Right forelimb (tissue), 1 donor: ENCODE results near the gene HIPK3.
"Not testable (repeated sequence)": the region's sequence is repeated elsewhere in the genome, so short reads cannot be mapped to it uniquely, and the experiment has no call there.

Source experiments
- DNase-seq: peaks from one replicate; pipeline ENCODE4 v3.0.0-alpha.2; 2018

Gene HIPK3

DNA sequence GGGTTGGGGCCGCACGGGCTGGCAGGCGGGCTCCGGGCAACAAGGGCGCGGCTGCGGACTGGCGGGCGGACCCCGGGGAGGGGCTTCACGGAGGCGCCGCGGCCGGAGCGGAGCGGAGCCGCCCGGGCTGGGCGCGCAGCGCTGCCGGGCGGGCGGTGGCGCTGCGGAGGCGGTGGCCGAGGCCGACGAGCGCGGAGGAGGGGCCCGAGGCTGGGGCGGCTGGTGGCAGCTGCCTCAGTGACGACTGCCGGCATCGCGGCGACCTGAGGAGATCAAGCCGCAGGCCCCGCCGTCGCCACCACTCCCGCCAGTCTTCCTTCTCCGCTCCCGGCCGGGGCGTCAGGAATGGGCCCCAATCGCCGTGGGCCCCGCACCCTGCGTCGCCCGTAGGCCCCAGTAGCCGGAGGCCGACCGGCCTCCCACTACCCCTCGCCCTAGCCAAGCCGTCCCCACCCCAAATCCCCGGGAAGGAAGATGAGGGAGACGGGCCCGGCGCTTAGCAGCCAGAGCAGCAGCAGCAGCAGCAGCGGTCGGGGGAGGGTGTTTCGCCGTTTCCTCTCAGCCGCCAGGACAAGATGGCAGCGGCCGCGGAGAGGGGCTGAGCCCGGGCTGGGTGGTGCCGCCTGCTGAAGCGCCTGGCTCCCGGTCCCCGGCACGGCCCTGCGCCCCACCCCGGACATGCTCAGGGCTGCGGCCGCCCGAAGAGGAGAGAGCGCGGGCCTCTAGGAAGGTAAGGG lies at the start of gene HIPK3:
Gene HIPK3, plus strand, starts transcription at position 222 of the 737 bp plus-strand sequence.
- peak; percentile 93 for DNase-seq

DNA sequence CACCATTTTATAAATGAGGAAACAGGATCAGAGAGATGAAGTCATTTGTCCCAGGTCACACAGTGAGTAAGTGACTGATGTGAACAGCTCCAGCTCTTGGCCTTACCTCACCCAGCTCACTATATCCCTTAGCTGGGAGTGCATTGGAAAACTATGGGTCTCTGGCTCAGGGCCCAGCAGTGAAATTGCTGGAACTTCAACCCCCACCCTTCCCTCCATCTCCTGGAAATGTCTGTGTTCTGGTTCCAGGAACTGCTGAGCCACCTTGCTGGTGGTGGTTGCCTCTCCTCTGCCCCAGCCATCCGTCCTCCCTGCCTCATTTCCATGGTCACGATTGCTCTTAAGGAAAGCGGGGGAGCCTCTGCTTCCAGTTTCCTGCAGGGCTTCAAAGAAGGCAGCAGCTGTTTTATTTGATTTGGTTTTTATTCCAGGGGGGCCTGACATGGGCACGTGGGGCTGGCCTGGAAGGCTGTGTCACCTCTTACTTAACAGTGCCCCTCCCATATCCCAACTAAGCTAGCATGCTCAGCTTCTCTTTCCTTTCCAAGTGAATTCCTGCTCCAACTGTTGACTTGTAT lies 49.7 kb upstream of the HIPK3 start:
- DNase-seq: peak; percentile 43

DNA sequence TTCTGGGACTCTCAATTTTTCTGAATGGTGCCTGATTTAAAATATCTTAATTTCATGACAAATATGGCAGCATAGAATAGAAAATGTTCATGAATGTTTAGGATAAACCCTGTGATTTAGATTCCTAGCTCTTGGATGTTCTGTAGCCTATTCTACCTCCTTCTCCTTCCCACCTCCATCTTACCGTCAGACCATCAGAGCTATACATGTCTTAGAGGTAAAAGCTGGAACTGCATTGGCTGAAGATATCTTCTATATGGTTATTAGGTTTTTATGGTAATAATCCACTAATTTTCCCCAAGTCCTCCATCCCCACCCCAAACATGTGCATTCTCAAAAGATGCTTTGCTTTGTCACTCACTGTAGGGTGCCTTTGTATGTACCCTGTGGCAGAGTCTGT lies 49.0 kb upstream of the HIPK3 start:
- no peak for DNase-seq

DNA sequence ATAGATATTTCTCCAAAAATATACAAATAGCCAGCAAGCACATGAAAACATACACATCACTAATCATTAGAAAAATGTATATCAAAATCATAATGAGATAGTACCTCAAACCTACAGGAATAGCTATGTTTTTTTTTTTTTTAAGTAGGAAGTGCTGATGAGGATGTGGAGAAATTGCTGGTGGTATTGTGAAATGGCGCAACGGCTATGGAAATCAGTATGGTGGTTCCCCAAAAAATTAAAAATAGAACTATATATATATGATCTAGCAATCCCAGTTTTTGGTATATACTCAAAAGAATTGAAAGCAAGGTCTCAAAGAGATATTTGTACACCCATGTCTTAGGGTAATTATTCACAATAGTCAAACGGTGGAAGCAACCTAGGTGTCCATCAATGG lies 46.0 kb upstream of the HIPK3 start:
- DNase-seq: no peak

DNA sequence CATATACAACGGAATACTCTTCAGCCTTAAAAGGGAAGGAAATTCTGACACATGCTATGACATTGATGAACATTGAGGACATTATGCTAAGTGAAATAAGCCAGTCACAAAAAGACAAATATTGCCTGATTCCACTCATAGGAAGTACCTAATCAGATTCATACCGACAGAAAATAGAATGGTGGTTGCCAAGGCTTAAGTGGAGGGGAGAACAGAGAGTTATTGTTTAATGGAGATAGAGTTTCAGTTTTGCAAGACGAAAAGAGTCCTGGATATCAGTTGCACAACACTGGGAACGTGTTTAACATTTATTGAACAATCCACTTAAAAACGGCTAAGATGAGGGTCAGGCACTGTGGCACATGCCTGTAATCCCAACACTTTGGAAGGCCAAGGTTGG lies 45.6 kb upstream of the HIPK3 start:
- no peak for DNase-seq

- no peak for DNase-seq
These were observed 43.0 kb upstream of the HIPK3 start for GRCh38 chr11:33214187-33214586.

DNA sequence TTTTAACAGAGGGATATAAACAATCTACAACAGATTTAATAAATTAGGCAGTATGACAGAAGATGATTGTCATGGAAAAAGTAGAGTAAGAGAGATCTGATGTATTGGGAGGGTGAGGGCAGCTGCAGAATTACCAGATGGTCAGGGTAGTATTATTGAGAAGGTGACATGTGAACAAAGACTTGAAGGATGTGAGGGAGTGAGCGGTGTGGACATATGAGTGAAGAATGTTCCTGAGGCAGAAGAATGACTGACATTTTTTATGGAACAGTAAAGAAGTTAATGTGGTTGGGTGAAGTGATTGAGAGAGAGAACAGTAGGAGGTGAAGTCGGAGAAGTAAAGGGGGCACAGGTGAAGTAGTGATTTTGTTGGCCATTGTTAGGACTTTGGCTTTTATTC lies 42.4 kb upstream of the HIPK3 start:
- no peak for DNase-seq

GRCh38 chr11:33216676-33217075 lies 40.5 kb upstream of the HIPK3 start:
- not testable (repeated sequence) for DNase-seq

- no peak for DNase-seq
These were observed 35.0 kb upstream of the HIPK3 start for GRCh38 chr11:33222052-33222750.

- no peak for DNase-seq
These were observed 31.8 kb upstream of the HIPK3 start for GRCh38 chr11:33225371-33225770.

- no peak for DNase-seq
These were observed 29.5 kb upstream of the HIPK3 start for GRCh38 chr11:33227578-33228261.

DNA sequence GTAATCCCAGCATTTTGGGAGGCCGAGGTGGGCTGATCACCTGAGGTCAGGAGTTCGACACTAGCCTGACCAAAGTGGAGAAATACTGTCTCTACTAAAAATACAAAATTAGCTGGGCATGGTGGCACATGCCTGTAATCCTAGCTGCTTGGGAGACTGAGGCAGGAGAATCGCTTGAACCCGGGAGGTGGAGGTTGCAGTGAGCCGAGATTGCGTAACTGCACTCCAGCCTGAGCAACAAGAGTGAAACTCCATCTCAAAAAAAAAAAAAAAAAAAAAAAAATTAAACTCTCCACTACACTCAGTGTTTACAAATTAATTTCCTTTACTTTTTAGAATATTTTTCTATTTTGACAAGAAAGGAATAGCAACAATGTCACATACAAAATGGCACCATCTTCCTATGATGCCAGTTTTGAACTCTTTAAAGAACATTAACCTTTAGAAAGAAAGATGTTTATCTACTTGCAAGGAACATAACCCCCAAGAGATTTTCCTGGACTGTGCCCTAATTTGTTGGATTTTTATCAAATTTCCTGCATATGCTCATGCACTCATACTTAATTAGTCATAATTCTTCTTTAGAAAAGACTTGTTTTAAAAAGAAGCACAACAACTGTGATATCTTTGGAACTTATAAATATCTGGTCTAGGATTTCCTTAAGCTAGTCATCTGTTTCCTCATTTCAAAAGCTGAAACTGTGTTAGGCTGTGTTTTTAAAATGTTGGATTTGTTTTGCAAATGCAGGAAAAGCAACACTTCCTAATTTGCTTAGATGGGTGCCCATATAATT lies 22.6 kb upstream of the HIPK3 start:
- no peak for DNase-seq

GRCh38 chr11:33237039-33237597 lies 20.1 kb upstream of the HIPK3 start:
- DNase-seq: no peak

GRCh38 chr11:33242575-33242974 lies 14.6 kb upstream of the HIPK3 start:
- no peak for DNase-seq

- not testable (repeated sequence) for DNase-seq
These were observed 13.5 kb upstream of the HIPK3 start for GRCh38 chr11:33243654-33244053.

DNA sequence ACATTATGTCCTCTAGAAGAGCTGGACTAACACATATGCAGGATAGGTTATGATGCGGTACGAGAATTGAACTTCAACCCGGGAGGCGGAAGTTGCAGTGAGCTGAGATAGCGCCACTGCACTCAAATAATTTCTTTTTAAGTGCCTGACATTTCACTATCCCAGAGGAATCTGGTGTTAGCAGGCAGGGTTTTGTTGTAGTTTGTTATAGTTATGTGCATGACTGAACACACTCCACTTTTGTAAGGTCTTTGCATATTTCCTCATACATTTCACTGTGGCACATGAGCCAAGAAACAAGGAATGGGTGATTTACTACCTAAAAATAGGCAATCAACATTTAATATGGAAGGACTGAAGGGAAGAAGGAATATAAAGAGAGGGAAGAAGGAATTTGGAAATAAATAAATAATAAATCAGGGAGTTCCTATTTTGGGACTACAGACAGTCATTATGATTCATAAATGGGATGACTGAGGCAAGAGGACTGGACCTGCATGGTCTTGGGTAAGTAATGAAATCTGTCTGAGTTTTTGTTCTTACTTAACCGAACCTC lies 8.7 kb upstream of the HIPK3 start:
- no peak for DNase-seq

- DNase-seq: no peak
These were observed 959 bp upstream of the HIPK3 start for GRCh38 chr11:33256031-33256812.

DNA sequence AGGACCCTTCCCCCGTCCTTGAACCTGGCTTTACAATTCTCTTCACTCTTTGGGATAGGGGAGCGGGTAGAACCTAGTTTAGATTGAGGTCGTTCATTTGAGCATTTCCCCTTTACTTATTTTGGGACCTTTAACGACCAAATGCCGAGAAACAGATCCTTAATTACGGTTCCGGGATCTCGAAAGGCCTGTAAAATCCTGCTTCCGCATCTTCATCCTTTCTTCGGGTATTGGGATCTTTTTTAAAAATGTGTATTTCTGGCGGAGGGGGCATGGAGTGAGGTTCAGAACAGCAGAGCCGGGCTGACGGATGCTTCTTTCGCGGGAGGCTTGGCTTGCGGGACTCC lies 395 bp upstream of the HIPK3 start:
- no peak for DNase-seq

DNA sequence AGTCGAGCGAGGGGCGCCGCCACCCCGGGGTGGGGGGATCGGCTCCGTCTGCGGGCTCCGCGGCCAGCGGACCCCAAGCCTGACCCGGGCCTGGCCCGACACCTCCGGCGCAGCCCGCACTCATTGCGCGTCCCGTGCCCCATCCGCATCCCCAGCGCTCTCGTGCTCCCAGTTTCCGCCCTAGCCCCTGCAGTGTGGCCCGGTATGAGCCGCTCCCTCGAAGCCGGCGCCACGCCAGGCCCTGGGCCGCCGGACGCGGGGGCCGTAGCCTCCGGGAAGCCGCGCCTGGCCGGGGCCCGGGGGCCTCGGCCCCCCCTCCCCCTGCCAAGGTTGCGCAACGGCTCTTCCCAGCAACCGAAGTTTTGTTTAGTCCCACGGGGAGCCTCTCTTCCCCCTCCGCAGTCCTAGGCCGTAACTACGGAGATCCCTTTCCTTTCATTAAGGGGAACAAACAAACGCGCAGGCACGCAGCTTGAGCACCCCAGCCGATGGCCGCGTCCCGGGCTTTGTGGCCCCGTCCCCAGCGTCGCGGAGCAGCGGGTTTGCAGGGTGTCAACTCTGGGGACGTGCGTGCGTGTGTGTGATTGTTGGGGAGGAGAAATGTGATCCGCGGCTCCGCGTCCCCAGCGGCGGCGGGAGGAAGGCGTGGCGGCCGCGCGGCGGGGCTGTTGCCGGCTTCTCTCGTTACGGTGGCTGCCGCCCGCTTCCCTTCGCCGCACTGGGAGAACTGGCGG lies 883 bp downstream of the HIPK3 start:
- DNase-seq: peak; percentile 91

DNA sequence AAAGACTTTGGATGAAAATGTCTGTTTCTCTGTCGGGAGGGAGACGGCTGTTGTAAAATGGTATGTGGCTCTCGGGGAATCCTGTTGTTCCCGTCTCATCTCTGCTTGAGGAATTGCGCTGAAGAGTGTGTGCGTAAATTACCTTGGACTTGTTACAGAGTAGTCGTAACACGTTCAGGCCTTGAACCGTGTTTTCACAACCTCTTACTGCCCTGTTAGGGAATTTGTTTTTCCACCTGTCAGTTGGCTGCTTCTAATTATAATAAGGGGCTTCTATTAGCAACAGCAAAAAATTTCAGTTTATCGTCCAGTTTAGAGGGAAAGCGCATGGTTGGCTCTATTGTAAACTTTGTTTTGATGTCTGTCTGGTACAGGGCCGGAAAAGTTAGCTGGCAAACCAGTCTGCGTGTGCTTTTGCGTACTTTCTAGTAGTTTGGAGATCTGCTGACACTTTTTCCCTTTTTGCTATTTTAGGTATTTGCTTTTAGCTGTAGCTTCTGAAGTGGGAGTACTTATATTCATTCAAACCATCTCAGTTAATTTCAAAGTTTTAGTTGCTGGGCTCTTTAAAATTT lies 1.5 kb downstream of the HIPK3 start:
- peak; percentile 43 for DNase-seq
